Measurements from ENCODE around the gene BIVM. TPM values are rescaled to one million over a fixed set of nuclear protein-coding genes. Genes with fewer than 3 reads are reported as not detected.

Gene BIVM
- total RNA-seq, 1 donor: 44.2 TPM

DNA sequence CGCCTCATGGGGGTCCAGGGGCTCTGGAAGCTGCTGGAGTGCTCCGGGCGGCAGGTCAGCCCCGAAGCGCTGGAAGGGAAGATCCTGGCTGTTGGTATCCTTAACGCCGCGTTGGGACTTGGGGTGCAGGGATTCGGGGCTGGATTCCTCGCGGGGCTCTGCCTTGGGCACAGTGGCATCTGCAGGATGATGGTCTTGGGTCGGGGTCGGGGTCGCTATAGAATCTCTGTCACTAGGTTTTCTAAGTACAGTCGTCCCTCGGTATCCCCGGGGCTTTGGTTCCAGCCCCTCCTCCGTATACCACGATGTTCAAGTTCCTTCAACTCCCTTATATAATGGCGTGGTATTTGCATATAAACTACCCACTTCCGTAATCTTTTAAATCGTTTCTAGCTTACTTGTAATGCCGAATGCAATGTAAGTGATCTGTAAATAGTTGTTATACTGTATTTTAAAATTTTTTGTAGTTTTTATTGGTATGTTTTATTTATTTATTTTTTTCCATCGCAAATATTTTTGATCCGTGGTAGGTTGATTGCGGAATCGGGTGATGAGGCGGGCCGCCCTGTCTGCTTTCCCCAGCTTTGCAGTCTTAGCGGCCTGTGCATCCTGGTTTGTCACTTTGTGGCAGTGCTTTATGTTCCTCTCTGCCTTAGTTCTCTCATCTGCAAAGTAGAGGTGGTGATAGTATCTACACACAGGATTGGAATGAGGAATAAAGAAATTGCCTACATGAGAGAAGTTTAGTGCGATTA is 47.5 kb downstream of the BIVM start:
- H3K4me3 ChIP-seq (ENCODE audit: low read depth, low read length): peak overlapping the region; percentile 98
- peak; percentile 54 for DNase-seq (ENCODE audit: low read depth)
- TF ChIP-seq CTCF (IDR thresholded peaks at IDR 0.05; ENCODE audit: insufficient read depth, low read length): peak; percentile 6

DNA sequence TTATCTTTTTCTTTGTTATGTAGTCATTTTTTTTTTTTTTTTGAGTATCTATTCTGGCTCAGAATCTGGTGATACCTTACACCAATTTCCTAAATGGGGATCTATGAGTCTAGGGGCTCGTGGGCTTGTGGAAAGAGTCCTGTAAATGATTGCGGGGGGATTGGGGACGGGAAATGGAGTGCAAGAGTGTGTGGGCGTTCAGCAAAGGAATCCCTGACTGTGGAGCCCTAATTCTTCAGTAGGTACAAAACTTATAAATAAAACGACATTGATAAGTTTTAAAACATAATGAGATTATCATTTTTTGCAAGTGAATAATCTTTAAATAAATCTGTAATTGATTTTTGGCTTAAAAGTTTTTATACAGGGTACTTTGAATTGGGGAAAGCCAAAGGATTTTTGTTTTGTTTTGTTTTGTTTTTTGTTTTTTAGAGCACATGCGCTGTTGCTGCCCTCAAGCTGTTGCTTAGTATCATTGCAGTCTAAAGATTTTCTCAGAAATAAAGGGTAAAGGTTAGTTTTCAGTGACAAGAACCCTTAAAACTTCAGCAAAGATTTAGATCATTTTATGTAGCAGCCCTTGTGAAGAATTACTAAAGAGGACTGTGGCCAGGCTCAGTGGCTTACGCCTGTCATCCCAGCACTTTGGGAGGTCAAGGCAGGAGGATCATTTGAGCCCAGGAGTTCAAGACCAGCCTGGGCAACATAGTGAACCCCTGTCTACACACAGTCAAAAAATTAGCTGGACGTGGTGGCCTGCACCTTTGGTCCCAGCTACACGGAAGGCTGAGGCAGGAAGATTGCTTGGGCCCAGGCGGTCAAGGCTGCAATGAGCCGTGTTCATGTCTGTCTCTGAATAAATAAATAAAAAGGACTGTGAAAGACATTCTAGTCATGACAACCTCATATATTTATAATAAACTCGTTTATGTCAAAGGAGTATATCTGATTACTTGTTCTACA is 48.6 kb downstream of the BIVM start:
- peak; percentile 73 for DNase-seq (ENCODE audit: low read depth)
- TF ChIP-seq CTCF (IDR thresholded peaks at IDR 0.05; ENCODE audit: insufficient read depth, low read length): peak; percentile 78
- H3K4me3 ChIP-seq (ENCODE audit: low read depth, low read length): peak overlapping the region; percentile 98

DNA sequence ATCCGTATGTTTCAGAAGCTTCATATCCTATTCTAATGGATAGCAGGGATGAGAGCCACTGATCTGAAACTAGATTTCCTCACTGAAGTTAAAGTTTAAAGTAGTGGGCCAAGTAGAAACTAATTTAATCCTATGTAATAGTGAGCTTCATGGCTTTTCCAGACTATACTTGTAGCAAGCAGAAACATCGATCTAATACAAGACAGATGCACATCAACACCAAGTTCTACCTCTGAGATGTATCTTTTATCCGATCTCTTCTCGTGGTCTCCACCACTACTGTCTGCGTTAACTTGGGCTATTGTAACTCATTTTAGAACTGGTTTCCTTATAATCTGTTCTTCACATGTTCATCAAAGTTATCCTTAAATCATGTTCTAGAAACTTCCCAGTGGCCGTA is 50.0 kb downstream of the BIVM start:
- DNase-seq (ENCODE audit: low read depth): no peak
- no peak for TF ChIP-seq CTCF (IDR thresholded peaks at IDR 0.05; ENCODE audit: insufficient read depth, low read length)
- no peak overlapping the region for H3K4me3 ChIP-seq (ENCODE audit: low read depth, low read length)

DNA sequence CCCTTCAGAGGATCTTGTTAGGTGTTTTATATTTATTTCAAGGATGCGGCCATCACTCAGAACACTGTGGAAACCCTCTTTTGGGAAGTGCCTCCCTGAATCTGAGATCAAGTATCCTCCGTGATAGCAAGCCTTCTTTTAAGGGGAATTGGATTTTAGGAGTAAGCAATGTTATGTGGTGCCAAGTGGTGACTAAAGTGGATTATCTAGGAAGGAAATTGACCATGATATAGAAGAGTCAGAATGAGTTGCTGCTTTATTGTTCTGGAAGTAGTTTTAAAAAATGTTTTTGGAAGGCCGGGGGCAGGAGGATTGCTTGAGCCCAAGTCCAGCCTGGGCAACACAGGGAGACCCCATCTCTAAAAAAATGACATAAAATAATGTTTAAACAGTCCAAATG is 53.6 kb downstream of the BIVM start:
- no peak for TF ChIP-seq CTCF (IDR thresholded peaks at IDR 0.05; ENCODE audit: insufficient read depth, low read length)
- H3K4me3 ChIP-seq (ENCODE audit: low read depth, low read length): no peak overlapping the region
- DNase-seq (ENCODE audit: low read depth): peak; percentile 79

DNA sequence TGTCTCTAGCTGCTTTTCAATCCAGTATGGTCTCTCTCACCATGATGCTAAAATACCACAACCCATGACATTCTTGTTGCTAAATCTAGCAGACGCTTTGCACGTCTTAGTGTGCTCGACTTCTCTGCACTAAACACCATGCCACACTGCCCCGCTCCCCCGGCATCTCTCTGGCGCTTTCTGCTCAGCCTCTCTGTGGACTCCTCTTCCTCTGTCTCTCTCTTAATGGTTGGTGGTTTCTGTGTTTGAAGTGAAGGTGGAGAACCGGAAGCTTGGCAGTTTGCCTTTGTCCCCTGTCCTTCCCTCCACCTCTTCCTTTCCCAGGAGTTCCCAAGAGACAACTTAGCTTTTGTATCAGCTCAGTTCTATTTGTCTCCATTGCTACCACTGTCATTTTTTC is 55.8 kb downstream of the BIVM start:
- TF ChIP-seq CTCF (IDR thresholded peaks at IDR 0.05; ENCODE audit: insufficient read depth, low read length): no peak

DNA sequence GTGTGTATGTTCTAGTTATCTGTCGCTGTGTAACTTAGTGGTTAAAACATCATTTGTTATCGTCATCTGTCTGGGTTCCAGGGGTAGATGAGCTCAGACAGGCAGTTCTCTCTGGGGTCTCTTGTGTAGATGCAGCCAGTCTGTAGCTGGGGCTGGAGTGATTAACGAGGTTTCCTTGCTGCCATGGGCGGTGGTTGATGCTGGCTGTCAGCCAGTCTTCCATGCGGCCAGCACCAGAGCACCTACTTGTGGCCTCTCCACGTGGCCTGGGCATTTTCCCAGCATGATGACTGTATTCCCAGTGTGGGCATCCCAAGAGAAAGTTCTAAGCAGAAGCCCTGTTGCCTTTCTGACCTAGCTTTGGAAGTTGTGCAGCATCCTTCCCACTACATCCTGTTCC is 57.6 kb downstream of the BIVM start:
- peak; percentile 72 for DNase-seq (ENCODE audit: low read depth)
- no peak overlapping the region for H3K4me3 ChIP-seq (ENCODE audit: low read depth, low read length)
- no peak for TF ChIP-seq CTCF (IDR thresholded peaks at IDR 0.05; ENCODE audit: insufficient read depth, low read length)

More for the DNA sequence above, 55.8 kb downstream of the BIVM start:
- H3K4me3 ChIP-seq (ENCODE audit: low read depth, low read length): no peak overlapping the region
- no peak for DNase-seq (ENCODE audit: low read depth)
